DOHH2 (cell line): ENCODE data around the gene MYBPC2.

Source experiments
- H3F3A ChIP-seq: fragments of 200-600 bp; sonication (generic), shearing (Covaris generic); 2 replicates; pipeline ENCODE4 v1.6.0; 2016; ENCODE audit warnings: antibody characterized with exemption, mild to moderate bottlenecking; ENCODE audit not compliant: control insufficient read depth, insufficient read depth
- H3K27ac ChIP-seq: fragments of 200-600 bp; sonication (generic); 2 replicates; pipeline ENCODE4 v1.5.1; 2014; ENCODE audit warnings: low read depth, mild to moderate bottlenecking, low read length, moderate library complexity
- H3K27me3 ChIP-seq: fragments of 200-600 bp; sonication (generic); 2 replicates; pipeline ENCODE4 v1.6.1; 2014; ENCODE audit warnings: mild to moderate bottlenecking, low read length, mixed read lengths; ENCODE audit not compliant: control insufficient read depth
- H3K36me3 ChIP-seq: fragments of 200-600 bp; sonication (generic); 2 replicates; pipeline ENCODE4 v1.6.1; 2014; ENCODE audit warnings: mild to moderate bottlenecking, low read length, moderate library complexity, mixed read lengths; ENCODE audit not compliant: control insufficient read depth
- H3K4me1 ChIP-seq: fragments of 200-600 bp; sonication (generic); 2 replicates; pipeline ENCODE4 v1.6.1; 2014; ENCODE audit warnings: mild to moderate bottlenecking, low read length, mixed read lengths; ENCODE audit not compliant: control insufficient read depth
- H3K4me2 ChIP-seq: fragments of 200-600 bp; sonication (generic); 2 replicates; pipeline ENCODE4 v1.6.0; 2014; ENCODE audit warnings: mild to moderate bottlenecking, low read length, moderate library complexity
- H3K4me3 ChIP-seq: fragments of 200-600 bp; sonication (generic); 2 replicates; pipeline ENCODE4 v1.5.1; 2014; ENCODE audit warnings: mild to moderate bottlenecking, low read length, mixed read lengths
- H3K79me2 ChIP-seq: fragments of 200-600 bp; sonication (generic); 2 replicates; pipeline ENCODE4 v1.6.1; 2014; ENCODE audit warnings: mild to moderate bottlenecking, low read length, mixed read lengths; ENCODE audit not compliant: control insufficient read depth
- H3K9me2 ChIP-seq: fragments of 200-600 bp; sonication (generic); replicated peaks from 2 replicates; pipeline ENCODE4 v1.6.1; 2014; ENCODE audit warnings: mild to moderate bottlenecking, low read length, mixed read lengths; ENCODE audit not compliant: control insufficient read depth
- H3K9me3 ChIP-seq: fragments of 200-600 bp; sonication (generic); 2 replicates; pipeline ENCODE4 v1.6.1; 2014; ENCODE audit warnings: antibody characterized with exemption, low read length, mixed read lengths; ENCODE audit not compliant: control insufficient read depth, insufficient read depth
- H4K20me1 ChIP-seq: fragments of 200-600 bp; sonication (generic); 2 replicates; pipeline ENCODE4 v1.6.0; 2014; ENCODE audit warnings: low read depth, mild to moderate bottlenecking, antibody characterized with exemption, low read length, moderate library complexity; ENCODE audit not compliant: control insufficient read depth, insufficient read depth
- CTCF ChIP-seq: fragments of 200-600 bp; sonication (generic); IDR thresholded peaks from one replicate; pipeline ENCODE4 v1.5.1; 2014; ENCODE audit warnings: antibody characterized with exemption, mild to moderate bottlenecking, low read depth, low read length; ENCODE audit not compliant: poor library complexity, severe bottlenecking
- EZH2phosphoT487 ChIP-seq: fragments of 200-600 bp; sonication (generic); IDR thresholded peaks from 2 replicates; pipeline ENCODE4 v1.6.1; 2017; ENCODE audit warnings: borderline replicate concordance, mild to moderate bottlenecking, antibody characterized with exemption, low read length, moderate library complexity, mixed read lengths

MYBPC2 gene

GRCh38 chr19:50392759-50393158 lies 39.9 kb upstream of the MYBPC2 start:
- TF ChIP-seq CTCF = no peak
- no peak for TF ChIP-seq EZH2phosphoT487
- no peaks in the 10 kb centered on the region for H3K9me3 ChIP-seq
- peaks cover 57% of the 10 kb centered on the region for H3K36me3 ChIP-seq
- H4K20me1 ChIP-seq = peaks cover 5% of the 10 kb centered on the region
- H3K4me1 ChIP-seq = no peaks in the 10 kb centered on the region
- no peaks in the 10 kb centered on the region for H3K9me2 ChIP-seq
- peaks cover 91% of the 10 kb centered on the region for H3K79me2 ChIP-seq
- H3K27ac ChIP-seq = no peak overlapping the region
- no peak overlapping the region for H3K4me3 ChIP-seq
- 0 out of 2 replicates have a peak, but pooled peaks cover 2% of the 10 kb centered on the region for H3F3A ChIP-seq
- H3K27me3 ChIP-seq = no peaks in the 10 kb centered on the region
- H3K4me2 ChIP-seq = no peak overlapping the region

GRCh38 chr19:50393589-50393988 lies 39.1 kb upstream of the MYBPC2 start:
- Histone ChIP-seq H3K4me3 (no peak overlapping the region), H3K36me3 (peaks cover 55% of the 10 kb centered on the region), H3K9me3 (no peaks in the 10 kb centered on the region), H3K4me2 (no peak overlapping the region), H3K4me1 (no peaks in the 10 kb centered on the region), H3K27me3 (no peaks in the 10 kb centered on the region), H3K9me2 (no peaks in the 10 kb centered on the region), H3K79me2 (peaks cover 91% of the 10 kb centered on the region), H3F3A (0 out of 2 replicates have a peak, but pooled peaks cover 2% of the 10 kb centered on the region), H4K20me1 (peaks cover 7% of the 10 kb centered on the region), H3K27ac (no peak overlapping the region)
- TF ChIP-seq EZH2phosphoT487 (no peak), CTCF (no peak)

- Histone ChIP-seq H3K4me3 (no peak overlapping the region), H3K36me3 (peaks cover 56% of the 10 kb centered on the region), H3K4me2 (no peak overlapping the region), H4K20me1 (peaks cover 6% of the 10 kb centered on the region), H3K9me2 (no peaks in the 10 kb centered on the region), H3K4me1 (no peaks in the 10 kb centered on the region), H3F3A (0 out of 2 replicates have a peak, but pooled peaks cover 2% of the 10 kb centered on the region), H3K27me3 (no peaks in the 10 kb centered on the region), H3K27ac (no peak overlapping the region), H3K9me3 (no peaks in the 10 kb centered on the region), H3K79me2 (peaks cover 91% of the 10 kb centered on the region)
- TF ChIP-seq CTCF (no peak), EZH2phosphoT487 (no peak)
Measured at GRCh38 chr19:50394017-50394416, 38.7 kb upstream of the MYBPC2 start.
